Stimulated activated CD4-positive, alpha-beta T cell treated with anti-CD3 and anti-CD28 coated beads, Interleukin-12 subunit alpha, Interleukin-12 subunit beta, amount 100 ng/mL, for 48 hours (primary cell): Measurements from ENCODE around the gene RNPEP.
"Not testable (repeated sequence)": the region's sequence is repeated elsewhere in the genome, so short reads cannot be mapped to it uniquely, and the experiment has no call there.

Experiments
- DNase-seq, 3 donors: peaks; one replicate each; pipeline ENCODE4 v3.0.0-alpha.2; 2020; ENCODE audit warnings: low read depth in 2 of 3, low spot score in 1 of 3

Gene RNPEP

GRCh38 chr1:202009326-202010179, 27.1 kb downstream of the RNPEP start:
- DNase-seq, result peak; percentile 17 to 75 (median 43)

- DNase-seq, result no peak
Measured at GRCh38 chr1:202010180-202011015, 27.9 kb downstream of the RNPEP start, which contains the start of gene ELF3. Gene ELF3, plus strand, starts transcription at chr1:202010587. Its CDS starts 550 bp downstream, at chr1:202011137.

DNA sequence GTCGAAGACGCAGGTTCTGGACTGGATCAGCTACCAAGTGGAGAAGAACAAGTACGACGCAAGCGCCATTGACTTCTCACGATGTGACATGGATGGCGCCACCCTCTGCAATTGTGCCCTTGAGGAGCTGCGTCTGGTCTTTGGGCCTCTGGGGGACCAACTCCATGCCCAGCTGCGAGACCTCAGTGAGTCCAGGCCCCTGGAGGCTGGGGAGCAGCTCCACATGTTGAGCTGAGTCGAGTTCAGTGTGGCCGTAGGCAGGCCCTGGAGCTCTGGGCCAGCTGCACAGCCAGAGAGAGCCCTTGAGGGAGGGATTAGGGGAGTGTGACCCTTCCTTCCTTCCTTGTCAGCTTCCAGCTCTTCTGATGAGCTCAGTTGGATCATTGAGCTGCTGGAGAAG, 29.5 kb downstream of the RNPEP start:
- DNase-seq, result no peak

DNA sequence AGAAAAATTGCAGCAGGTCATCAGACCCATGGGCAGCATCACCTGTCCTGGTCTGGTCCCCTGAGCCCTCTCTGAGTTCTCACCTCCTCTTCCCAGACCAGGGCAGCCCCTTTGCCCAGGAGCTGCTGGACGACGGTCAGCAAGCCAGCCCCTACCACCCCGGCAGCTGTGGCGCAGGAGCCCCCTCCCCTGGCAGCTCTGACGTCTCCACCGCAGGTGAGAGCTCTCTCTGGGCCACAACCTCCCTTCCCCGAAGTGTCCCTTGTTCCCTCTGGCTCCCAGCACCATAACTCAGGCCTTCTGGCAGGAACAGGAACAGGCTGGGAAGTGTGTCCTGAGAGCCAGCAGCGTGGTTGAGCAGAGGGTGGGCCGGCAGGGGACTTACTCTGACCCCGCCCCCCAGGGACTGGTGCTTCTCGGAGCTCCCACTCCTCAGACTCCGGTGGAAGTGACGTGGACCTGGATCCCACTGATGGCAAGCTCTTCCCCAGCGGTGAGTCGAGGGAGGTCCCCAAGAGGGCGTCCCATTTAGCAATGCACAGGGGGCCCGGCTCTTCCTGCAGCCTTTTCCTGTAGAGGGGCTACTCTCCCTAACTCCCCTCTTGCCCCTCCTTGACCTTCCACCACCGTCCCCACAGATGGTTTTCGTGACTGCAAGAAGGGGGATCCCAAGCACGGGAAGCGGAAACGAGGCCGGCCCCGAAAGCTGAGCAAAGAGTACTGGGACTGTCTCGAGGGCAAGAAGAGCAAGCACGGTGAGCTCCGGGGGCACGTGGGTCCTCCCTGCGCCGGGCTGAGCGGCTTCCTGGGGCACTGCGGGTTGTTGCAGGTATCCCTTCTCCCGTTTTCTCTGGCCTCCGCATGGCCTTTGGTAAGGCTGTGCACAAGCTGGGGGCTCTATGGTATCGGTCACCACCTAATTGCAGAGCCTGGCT, 30.4 kb downstream of the RNPEP start:
- DNase-seq, result no peak

GRCh38 chr1:202013603-202014002, 31.2 kb downstream of the RNPEP start:
- no peak for DNase-seq

GRCh38 chr1:202014060-202014459, 31.6 kb downstream of the RNPEP start:
- DNase-seq, result no peak

DNA sequence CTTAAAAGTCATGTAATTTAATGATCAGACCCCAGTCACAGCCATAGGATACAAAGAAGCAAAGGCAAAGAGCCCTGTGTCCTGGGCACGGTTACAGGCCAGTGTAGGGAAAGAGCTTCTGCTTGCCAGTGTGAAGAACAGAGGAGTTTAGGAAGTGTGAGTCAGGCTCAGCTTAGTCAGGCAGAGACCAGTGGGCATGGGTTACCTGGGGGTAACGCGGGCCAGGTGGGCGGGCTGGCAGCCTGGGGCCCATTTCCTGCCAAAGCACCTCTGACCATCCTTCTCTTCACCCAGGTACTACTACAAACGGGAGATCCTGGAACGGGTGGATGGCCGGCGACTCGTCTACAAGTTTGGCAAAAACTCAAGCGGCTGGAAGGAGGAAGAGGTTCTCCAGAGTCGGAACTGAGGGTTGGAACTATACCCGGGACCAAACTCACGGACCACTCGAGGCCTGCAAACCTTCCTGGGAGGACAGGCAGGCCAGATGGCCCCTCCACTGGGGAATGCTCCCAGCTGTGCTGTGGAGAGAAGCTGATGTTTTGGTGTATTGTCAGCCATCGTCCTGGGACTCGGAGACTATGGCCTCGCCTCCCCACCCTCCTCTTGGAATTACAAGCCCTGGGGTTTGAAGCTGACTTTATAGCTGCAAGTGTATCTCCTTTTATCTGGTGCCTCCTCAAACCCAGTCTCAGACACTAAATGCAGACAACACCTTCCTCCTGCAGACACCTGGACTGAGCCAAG, 32.6 kb downstream of the RNPEP start:
- DNase-seq, result no peak

GRCh38 chr1:202015662-202015937, 33.2 kb downstream of the RNPEP start:
- no peak for DNase-seq

DNA sequence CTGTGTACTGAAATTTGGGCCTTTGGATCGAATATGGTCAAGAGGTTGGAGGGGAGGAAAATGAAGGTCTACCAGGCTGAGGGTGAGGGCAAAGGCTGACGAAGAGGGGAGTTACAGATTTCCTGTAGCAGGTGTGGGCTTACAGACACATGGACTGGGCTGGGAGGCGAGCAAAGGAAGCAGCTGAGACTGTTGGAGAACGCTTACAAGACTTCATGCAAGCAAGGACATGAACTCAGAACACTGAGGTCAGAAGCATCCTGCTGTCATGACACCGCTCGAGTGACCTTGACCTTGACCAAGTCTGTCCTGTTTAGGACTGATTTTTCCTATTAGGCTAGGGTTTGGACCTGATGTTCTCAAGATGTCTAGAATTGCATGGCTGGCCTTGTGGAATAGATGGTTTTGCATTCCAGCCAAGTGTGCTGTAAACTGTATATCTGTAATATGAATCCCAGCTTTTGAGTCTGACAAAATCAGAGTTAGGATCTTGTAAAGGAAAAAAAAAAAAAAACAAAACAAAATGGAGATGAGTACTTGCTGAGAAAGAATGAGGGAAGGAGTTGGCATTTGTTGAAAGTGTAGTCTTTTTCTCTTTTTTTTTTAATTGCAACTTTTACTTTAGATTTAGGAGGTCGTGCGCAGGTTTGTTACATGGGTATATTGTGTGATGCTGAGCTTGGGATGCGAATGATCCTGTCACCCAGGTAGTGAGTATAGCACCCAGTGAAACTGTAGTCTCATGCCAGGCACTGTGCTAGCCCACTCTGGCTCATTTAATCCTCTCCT, 33.8 kb downstream of the RNPEP start:
- no peak for DNase-seq

DNA sequence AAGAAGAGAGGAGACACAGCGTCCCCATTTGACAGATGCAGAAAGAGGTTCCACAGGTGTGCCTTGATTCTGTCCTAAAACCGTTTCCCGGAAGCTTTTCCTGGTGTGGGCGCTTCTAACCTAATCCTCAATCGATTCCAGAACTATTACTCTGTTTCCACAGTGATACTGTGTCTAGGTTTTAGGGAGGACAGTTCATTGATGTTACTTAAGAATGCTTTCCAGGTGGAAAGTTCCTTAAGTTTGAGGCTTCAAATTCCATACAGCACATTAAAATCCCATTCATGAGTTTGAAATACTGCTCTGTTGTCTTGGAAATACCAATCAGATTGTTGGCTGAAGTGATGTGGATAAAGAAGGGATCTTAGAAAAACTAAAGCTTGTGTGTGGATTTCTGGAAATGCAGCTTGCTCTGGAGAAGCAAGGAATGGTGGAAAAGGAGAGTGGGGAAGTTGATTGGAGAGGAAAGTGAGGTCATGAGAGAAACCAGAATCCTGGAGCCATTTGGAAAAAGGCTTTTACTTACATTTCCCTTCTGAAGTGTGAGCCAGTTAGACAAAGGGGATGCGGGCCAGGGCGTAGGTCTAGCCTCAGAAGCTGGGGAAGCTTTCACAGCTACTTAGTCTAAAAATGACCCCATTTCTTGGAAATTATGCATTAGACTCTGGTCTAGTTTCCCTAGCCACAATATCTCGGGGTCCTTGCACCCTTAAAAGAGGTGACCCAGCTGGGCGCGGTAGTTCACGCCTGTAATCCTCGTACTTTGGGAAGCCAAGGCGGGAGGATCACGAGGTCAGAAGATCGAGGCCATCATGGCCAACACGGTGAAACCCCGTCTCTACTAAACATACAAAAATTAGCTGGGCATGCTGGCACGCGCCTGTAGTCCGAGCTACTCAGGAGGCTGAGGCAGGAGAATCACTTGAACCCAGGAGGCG, 34.6 kb downstream of the RNPEP start:
- DNase-seq, result no peak

DNA sequence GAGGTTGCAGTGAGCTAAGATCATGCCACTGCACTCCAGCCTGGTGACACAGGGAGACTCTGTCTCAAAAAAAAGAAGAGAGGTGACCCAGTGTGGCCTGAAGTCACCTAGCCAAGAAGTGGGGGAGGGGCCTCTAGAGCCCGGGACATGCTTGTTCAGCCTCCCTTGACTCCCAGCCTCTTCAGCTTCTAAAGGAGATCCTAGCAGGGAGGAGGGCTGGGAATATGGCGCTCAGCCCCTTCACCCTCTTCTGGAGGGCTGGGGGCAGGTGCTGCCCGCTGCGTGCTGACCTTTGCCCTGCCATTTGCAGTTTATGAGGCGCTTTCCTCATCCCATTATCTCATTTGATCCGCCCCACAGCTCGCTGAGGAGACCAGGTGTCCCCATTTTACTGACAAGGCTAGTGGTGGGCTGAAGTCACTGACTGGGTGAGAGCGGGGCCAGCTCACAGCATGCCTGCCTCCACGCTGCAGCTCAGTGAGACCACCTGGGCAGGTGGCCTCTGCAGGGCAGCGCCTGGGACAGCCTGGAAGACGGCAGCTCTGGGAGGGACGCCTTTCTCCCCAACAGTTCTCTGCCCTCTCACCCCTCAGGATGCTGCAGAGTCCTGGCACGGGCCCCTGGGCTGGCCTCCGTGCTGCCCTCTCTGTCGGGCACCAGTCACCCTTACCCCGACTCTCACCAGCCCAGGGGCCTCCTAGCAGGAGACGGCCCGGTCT, 35.5 kb downstream of the RNPEP start:
- no peak for DNase-seq

DNA sequence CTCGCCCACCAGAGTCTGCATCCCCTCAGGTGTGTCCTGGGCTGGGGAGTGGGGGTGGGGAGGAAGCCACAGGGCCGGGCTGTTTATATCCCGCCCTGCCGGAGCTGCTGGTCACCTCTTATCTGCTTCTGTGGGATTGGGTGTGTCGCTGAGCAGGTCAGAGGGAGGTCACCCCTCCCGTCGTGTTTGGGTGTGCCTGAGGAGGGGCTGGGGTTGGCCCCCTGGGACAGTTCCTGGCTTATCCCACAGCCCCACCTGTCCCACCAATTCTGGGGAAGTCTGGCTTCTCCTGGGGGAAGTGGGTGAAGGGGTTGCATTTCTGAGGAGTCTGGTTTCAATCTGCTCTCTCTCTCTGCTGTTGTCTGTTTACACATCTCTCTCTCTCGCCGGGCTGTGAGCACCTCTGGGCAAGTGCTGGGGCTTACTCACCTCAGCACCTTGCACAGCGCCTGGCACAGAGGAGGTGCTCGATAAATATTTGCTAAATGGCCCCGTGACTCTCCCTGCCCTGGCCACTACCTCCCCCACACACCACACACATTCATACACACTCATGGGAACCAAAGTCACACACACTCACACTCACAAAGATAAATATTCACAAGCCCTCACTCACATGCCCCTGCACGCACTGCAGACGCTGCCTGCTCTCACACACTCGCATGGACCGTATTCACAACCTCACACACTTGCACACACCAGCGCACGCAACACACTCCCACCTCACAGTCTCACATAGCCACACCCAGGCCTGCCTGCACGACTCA, 36.2 kb downstream of the RNPEP start:
- no peak for DNase-seq

GRCh38 chr1:202019235-202019558, 36.7 kb downstream of the RNPEP start:
- DNase-seq, result not testable (repeated sequence)

GRCh38 chr1:202023001-202023433, 40.6 kb downstream of the RNPEP start:
- no peak for DNase-seq

DNA sequence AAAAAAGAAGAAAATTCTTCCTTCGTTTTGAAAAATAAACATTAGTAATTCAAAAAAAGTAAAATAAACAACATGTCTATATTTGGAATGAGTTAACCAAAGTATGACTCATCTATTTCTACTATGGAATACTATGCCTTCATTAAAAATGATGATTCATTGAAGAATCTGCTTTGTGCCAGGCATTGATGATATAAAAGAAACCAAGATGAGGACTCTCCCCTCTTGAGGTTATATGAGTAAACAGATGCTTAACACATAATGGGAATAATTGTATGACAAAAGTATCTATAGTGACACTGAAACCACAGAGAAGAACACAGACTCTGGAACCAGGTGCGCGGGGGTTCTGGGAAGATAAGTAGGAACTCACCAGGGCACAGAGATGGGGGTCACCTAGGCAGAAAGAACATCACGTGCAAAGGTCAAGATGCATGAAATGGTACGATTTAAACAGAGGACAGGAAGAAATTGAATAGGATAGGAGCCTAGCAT, 46.8 kb downstream of the RNPEP start:
- DNase-seq, result no peak

GRCh38 chr1:202029727-202030126, 47.3 kb downstream of the RNPEP start:
- no peak for DNase-seq

DNA sequence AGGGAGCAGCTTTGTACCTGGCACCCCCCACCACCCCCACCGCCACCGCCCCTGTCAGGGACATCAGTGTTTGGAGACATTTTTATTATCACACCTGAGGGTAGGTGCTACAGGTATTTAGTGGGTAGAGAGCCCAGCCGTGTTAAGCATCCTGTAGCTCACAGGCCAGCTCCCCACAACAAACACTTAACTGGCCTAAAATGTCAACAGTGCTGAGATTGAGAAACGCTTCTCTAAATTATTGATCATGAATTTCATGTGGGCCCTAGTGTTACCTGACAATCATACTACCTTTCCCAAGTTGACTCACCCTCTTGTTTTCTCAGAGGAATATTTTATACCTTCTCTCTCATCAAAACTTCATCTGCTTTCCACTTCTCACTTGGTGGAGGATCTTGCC, 49.3 kb downstream of the RNPEP start:
- no peak for DNase-seq
